Esophagus squamous epithelium (tissue), 5 donors: ENCODE data around the gene SLCO2B1. TPM values are rescaled to one million over a fixed set of nuclear protein-coding genes. Genes with fewer than 3 reads are reported as not detected.

ENCODE experiments used
- DNase-seq: peaks from one replicate; lab custom pipeline; 2025; lab: John Stamatoyannopoulos, UW
- H3K27ac ChIP-seq, 4 donors: fragments of 200-600 bp; sonication (generic); one replicate each; pipeline ENCODE4 v1.5.1; 2016 to 2019; ENCODE audit warnings: mild to moderate bottlenecking in 1 of 4
- H3K27me3 ChIP-seq, 4 donors: fragments of 200-600 bp; sonication (generic); 1 replicate in 3 of 4; 2 replicates in 1 of 4; pipeline versions ENCODE4 v1.5.1 to v1.6.0; 2017 to 2021; ENCODE audit warnings: antibody characterized with exemption in 1 of 4
- H3K36me3 ChIP-seq, 3 donors: fragments of 200-600 bp; sonication (generic); one replicate each; pipeline ENCODE4 v1.5.1; 2016 to 2019
- H3K4me1 ChIP-seq, 3 donors: fragments of 200-600 bp; sonication (generic); one replicate each; pipeline ENCODE4 v1.5.1; 2017 to 2019
- H3K4me3 ChIP-seq, 4 donors: fragments of 200-600 bp; sonication (generic); 1 replicate in 3 of 4; 2 replicates in 1 of 4; pipeline ENCODE4 v1.5.1; 2016 to 2019; ENCODE audit warnings: mild to moderate bottlenecking in 2 of 4, moderate library complexity in 1 of 4
- H3K9me3 ChIP-seq, 3 donors: fragments of 200-600 bp; sonication (generic); one replicate each; pipeline ENCODE4 v1.5.1; 2016 to 2019
- POLR2A ChIP-seq, 4 donors: fragments of 450-650 bp; IDR thresholded peaks; one replicate each; pipeline ENCODE4 v1.6.1; 2017; ENCODE audit warnings: antibody characterized with exemption in 4 of 4, mild to moderate bottlenecking in 4 of 4, moderate library complexity in 3 of 4
- WGBS, 2 donors: methylation state at CpG; one replicate each; pipeline ENCODE4 v1.1.5; 2018; 5-methylcytosine and 5-hydroxymethylcytosine counted together
- intact Hi-C: fragments of 100-400 bp; cut with DNase I; formaldehyde crosslinking; loops from one replicate; pipeline ENCODE4 v1.15.0; 2022
- total RNA-seq, 4 donors: library from RNA; depleted of rRNA; stranded (reverse); fragments of >200 nt; gene quantifications; one replicate each; pipeline ENCODE4 v1.1.0, GENCODE V29; 2016
- TF ChIP-seq, protein P1 (sequence below), 6 experiments: fragments of 450-650 bp in 4 of 6; fragments of 200-600 bp in 2 of 6; sonication (generic) in 2 of 6; IDR thresholded peaks; one replicate each; pipeline ENCODE4 v1.5.1; 2016 to 2019; ENCODE audit warnings: antibody characterized with exemption in 6 of 6, mild to moderate bottlenecking in 4 of 6, moderate library complexity in 4 of 6
- donor health status: DM: yes; HTN: yes; CAD: no.

The SLCO2B1 gene
- total RNA-seq, 4 donors from 2014 or later: 3.6 to 35.7 (median 16.1) TPM

DNA sequence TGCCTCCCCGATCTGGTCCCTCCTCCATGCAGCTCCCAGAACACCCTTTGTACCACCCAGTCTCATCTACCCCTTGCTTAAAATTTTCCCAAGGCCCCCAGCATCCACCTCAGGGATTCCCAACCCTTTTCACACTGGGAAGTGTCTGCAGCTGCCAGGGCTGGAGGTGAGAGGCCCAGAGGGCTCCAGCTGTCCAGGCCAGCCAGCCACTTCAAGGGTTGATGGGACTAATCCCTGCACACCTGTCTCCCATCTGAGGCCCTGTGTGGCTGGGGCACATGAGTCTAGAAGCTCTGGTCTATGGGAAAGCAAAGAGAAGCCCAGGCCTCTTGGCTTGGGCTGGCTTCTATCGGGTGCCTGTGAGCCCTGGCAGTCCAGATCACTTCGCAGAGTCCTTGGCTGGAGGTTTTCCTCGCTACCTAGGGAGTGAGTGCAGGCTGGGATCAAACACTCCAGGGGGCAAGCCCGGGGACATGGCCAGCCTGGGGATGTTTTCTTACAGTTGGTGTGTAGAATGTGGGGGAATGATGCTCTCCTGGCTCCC, 48.6 kb downstream of the SLCO2B1 start:
- Histone ChIP-seq H3K36me3 (peaks cover 0 to 15% (median 0%) of the 10 kb centered on the region in 3 donors), H3K27ac (no peak overlapping the region), H3K9me3 (no peaks in the 10 kb centered on the region), H3K4me3 (no peak overlapping the region), H3K4me1 (peaks cover 13 to 28% (median 14%) of the 10 kb centered on the region in 3 donors), H3K27me3 (no peaks in the 10 kb centered on the region)
- whole genome bisulfite sequencing, 2 donors: 78 to 83% methylated on average over 4 of the region's 5 CpGs
- no peak for DNase-seq
- intact Hi-C loops: no loop called here
- TF ChIP-seq, protein P1, sequence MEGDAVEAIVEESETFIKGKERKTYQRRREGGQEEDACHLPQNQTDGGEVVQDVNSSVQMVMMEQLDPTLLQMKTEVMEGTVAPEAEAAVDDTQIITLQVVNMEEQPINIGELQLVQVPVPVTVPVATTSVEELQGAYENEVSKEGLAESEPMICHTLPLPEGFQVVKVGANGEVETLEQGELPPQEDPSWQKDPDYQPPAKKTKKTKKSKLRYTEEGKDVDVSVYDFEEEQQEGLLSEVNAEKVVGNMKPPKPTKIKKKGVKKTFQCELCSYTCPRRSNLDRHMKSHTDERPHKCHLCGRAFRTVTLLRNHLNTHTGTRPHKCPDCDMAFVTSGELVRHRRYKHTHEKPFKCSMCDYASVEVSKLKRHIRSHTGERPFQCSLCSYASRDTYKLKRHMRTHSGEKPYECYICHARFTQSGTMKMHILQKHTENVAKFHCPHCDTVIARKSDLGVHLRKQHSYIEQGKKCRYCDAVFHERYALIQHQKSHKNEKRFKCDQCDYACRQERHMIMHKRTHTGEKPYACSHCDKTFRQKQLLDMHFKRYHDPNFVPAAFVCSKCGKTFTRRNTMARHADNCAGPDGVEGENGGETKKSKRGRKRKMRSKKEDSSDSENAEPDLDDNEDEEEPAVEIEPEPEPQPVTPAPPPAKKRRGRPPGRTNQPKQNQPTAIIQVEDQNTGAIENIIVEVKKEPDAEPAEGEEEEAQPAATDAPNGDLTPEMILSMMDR (IDR thresholded peaks at IDR 0.05): no peak
- no peak for TF ChIP-seq POLR2A (IDR thresholded peaks at IDR 0.05)

DNA sequence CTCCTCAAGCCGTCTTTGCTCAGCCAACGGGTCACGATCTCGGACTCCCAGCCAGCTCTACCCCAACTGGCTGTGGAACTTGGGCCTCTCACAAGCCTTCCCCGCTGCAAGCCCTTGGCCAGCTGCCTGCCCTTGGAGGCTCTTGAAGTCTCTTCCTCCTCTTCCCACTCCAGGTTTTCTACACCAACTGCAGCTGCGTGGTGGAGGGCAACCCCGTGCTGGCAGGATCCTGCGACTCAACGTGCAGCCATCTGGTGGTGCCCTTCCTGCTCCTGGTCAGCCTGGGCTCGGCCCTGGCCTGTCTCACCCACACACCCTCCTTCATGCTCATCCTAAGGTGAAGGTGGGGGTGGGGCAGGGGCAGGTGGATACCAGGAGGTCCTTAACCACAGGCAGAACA, 49.1 kb downstream of the SLCO2B1 start:
- Histone ChIP-seq H3K27me3 (no peaks in the 10 kb centered on the region), H3K4me3 (no peak overlapping the region), H3K4me1 (peaks cover 8 to 23% (median 12%) of the 10 kb centered on the region in 3 donors), H3K36me3 (peaks cover 0 to 15% (median 0%) of the 10 kb centered on the region in 3 donors), H3K27ac (no peak overlapping the region), H3K9me3 (no peaks in the 10 kb centered on the region)
- intact Hi-C loops: loop anchor here (10.0 kb wide), 1 partner anchor 275 kb away; no protein-coding TSS in a partner anchor
- TF ChIP-seq, protein P1 (IDR thresholded peaks at IDR 0.05): no peak
- TF ChIP-seq POLR2A (IDR thresholded peaks at IDR 0.05): no peak
- 58 to 59% methylated on average over 6 to 8 of the region's 10 CpGs for WGBS, 2 donors
- no peak for DNase-seq

DNA sequence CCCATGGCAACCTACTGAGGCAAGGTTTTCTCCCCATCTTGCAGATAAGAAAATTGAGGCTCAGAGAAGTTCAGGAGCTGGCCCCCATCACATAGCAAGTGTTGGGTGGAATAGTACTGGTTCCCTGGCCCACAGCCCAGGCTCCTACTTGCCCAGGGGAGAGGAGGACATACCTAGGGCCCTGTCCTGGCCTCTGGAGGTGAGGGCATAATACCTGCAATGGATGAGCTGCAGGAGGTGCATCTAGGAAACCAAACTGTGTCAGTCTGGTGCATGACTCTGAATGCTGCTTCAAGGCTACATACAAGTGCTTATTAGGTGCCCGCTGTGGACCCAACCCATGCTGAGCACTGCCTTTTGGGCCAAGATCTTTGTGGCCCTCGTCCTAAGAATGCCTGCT, 49.6 kb downstream of the SLCO2B1 start:
- Histone ChIP-seq H3K4me3 (no peak overlapping the region), H3K4me1 (peaks cover 3 to 18% (median 7%) of the 10 kb centered on the region in 3 donors), H3K27me3 (no peaks in the 10 kb centered on the region), H3K36me3 (peaks cover 0 to 15% (median 0%) of the 10 kb centered on the region in 3 donors), H3K9me3 (no peaks in the 10 kb centered on the region), H3K27ac (no peak overlapping the region)
- intact Hi-C loops: loop anchor here (10.0 kb wide), 1 partner anchor 276 kb away; no protein-coding TSS in a partner anchor
- 78 to 93% methylated on average over 2 of the region's 2 CpGs for whole genome bisulfite sequencing, 2 donors
- no peak for TF ChIP-seq POLR2A (IDR thresholded peaks at IDR 0.05)
- TF ChIP-seq, protein P1 (IDR thresholded peaks at IDR 0.05): no peak
- DNase-seq: no peak

DNA sequence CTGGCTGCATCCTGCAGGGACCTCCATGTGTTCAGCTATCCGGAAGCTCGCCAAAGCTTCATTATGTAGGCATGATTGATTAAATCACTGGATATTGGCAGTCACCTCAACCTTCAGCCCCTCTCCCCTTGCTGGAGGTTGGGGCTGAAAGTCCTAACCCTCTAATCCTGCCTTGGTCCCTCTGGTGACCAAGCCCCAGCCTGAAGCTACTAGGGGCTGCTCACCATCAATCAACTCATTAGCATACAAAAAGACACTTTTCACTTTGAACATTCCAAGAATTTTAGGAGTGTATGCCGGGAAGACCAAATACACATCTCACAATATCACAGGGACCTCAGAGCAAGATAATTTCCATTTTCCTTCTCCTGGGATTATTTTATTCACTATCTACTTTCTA, 50.9 kb downstream of the SLCO2B1 start:
- no peaks in the 10 kb centered on the region for H3K9me3 ChIP-seq
- H3K36me3 ChIP-seq: peaks cover 0 to 11% (median 0%) of the 10 kb centered on the region in 3 donors
- H3K27me3 ChIP-seq: peaks cover 0 to under 1% (median 0%) of the 10 kb centered on the region in 4 donors
- TF ChIP-seq, protein P1 (IDR thresholded peaks at IDR 0.05): no peak
- no peak for TF ChIP-seq POLR2A (IDR thresholded peaks at IDR 0.05)
- H3K4me1 ChIP-seq: peaks cover 0 to 16% (median 6%) of the 10 kb centered on the region in 3 donors
- H3K27ac ChIP-seq: no peak overlapping the region
- no peak overlapping the region for H3K4me3 ChIP-seq
- WGBS, 2 donors: 75 to 88% methylated on average over 3 of the region's 3 CpGs
- intact Hi-C loops: loop anchor here (2.0 to 10.0 kb wide), 2 partner anchors 57 to 277 kb away; no protein-coding TSS in a partner anchor
- DNase-seq: no peak

DNA sequence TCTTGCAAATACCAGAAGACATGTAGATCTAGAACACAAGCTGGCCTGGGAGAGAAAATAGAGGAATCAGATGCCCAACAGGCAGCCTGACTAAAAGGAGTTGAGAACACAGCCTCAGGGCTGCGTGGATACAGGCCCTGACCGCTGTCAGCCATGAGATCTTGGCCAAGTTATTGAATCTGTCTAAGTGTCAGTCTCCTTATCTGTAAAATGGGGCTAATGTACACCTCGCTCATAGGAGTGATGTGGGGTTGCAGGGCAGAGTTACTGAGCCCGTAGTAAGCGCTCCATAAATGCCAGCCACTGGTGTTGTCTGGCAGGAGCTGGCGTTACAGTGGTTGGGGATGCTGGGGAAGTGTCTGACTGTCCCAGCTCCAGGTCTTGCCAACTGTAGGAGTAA, 51.3 kb downstream of the SLCO2B1 start:
- Histone ChIP-seq H3K36me3 (peaks cover 0 to 11% (median 0%) of the 10 kb centered on the region in 3 donors), H3K4me3 (no peak overlapping the region), H3K27me3 (peaks cover 0 to 5% (median 0%) of the 10 kb centered on the region in 4 donors), H3K4me1 (peaks cover 0 to 16% (median 6%) of the 10 kb centered on the region in 3 donors), H3K9me3 (no peaks in the 10 kb centered on the region), H3K27ac (no peak overlapping the region)
- TF ChIP-seq, protein P1 (IDR thresholded peaks at IDR 0.05): no peak
- no peak for TF ChIP-seq POLR2A (IDR thresholded peaks at IDR 0.05)
- no peak for DNase-seq
- intact Hi-C loops: loop anchor here (2.0 to 10.0 kb wide), 2 partner anchors 57 to 277 kb away; no protein-coding TSS in a partner anchor
- WGBS, 2 donors: 83 to 89% methylated on average over 6 of the region's 6 CpGs
